HG03432 (cell line): ENCODE data around the gene ENPP4.
"Not testable (repeated sequence)": the region's sequence is repeated elsewhere in the genome, so short reads cannot be mapped to it uniquely, and the experiment has no call there.

ENCODE experiments used
- ATAC-seq: cut with Tn5 transposase; IDR thresholded peaks from one replicate; pipeline ENCODE4 v1.9.1; 2021; ENCODE audit warnings: mild to moderate bottlenecking, moderate library complexity; ENCODE audit not compliant: unreplicated experiment

ENPP4 gene

GRCh38 chr6:46129629-46130511 lies at the start of gene ENPP4:
Gene ENPP4 (plus strand): TSS chr6:46129989. CDS start chr6:46139584, 9,595 bp downstream.
- peak; percentile 97 for ATAC-seq

- ATAC-seq, result no peak
Measured at GRCh38 chr6:46080111-46080510, 49.7 kb upstream of the ENPP4 start.

- not testable (repeated sequence) for ATAC-seq
Measured at GRCh38 chr6:46085688-46086087, 44.1 kb upstream of the ENPP4 start.

DNA sequence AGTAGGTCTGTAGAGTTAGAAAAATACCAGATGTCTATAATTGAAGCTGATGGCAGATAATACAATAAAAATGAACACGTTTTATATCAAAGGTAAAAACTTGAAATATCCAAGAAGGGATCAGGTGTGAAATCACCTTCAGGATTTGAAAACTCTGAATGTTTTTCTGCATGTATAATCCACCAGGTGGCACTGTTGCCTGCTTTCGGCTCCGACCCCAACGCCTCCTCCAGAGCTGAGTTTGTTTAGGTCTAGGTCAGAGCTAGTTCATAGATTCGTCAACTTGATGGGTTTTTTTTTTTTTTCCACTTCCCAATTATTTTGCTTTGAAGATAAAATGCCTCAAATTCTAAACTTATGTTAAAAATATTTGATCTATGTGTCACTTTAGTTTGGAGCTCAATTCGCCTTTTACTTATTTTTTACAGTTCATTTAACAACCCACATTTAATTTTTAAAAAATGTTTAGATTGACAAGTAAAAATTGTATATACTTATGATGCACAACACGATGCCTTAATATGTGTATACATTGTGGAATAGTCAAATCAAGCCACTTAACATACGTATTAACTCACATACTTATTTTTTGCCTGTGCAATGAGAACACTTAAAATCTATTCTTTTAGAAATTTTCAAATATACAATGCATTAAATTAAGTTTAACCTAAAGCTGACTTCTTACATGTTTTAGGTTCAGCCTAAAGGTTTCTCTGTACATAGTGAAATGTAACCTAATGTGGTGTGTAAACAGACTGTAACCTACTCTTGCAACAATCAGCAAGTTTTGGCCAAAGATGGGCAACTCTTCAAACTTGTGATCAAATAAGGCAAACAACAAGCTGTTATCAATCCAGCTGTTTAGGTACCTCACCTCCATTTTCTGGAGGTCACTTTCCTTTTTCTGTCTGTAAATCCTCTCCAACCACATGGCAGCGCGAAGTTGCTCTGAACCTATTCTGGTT lies 39.4 kb upstream of the ENPP4 start:
- no peak for ATAC-seq

DNA sequence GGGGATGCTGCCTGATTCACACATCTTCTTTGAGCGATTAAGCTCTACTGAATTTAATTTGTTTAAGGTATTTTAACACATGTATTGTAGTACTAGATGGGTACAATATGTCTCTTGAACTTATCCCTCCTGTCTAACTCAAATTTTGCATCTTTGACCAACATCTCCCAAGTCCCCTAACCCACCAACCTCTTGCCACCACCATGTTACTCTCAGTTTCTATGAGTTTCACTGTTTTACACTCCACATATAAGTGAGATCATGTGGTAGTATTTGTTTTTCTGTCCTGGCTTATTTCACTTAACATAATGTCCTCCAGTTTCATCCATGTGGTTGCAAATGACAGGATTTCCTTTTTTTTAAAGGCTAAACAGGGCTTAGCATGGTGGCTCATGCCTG lies 38.7 kb upstream of the ENPP4 start:
- ATAC-seq, result no peak

DNA sequence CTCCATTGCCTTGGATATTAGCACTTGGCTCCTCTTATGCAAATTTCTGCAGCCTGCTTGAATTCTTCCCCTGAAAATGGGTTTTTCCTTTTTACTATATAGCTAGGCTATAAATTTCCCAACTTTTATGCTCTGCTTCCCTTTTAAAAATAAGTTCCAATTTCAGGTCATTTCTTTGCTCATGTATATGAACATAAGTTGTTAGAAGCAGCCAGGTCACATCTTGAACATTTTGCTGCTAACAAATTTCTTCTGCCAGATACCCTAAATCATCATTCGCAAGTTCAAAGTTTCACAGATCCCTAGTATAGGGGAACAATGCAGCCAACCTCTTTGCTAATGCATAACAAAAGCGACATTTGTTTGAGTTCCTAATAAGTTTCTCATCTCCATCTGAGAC lies 34.5 kb upstream of the ENPP4 start:
- ATAC-seq, result no peak

GRCh38 chr6:46097366-46097765 lies 32.4 kb upstream of the ENPP4 start:
- no peak for ATAC-seq

DNA sequence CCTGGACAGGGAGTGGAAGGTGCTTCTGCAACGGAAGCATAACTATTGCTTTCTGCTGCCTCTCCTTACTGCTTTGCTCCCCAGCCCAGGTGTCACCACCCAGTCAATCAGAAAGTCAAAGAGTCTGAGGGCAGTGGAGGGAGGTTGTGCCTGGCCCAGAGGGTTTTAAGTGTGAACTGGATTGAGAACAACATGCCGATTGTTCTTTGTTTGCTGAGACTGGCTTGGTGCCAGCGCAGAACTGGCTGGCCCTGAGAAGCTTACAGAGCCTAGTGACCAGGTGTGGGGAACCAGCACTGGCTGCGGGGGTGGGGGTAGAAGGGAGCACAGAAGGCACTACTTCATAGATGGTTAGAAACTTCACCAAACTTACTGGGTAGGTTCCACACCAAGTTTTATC lies 31.1 kb upstream of the ENPP4 start:
- no peak for ATAC-seq

DNA sequence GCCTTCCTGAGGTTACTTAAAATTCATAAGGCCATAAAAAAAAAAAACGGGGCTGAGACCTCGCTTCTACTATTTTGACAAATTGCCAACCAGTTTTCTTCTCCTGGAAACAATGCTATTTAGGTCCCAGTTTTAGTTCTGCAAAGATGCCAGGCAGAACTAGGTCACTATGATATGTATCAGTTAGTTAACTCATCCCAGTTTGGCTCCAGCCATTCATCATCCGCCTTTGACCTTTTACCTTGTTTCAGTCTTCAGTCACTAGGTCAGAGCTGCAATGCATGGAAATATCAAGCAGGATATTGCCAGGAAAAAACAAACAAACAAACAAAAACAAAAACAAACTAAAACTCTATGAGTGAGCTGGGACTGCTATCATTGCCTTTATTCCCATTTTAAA lies 29.8 kb upstream of the ENPP4 start:
- ATAC-seq, result no peak

DNA sequence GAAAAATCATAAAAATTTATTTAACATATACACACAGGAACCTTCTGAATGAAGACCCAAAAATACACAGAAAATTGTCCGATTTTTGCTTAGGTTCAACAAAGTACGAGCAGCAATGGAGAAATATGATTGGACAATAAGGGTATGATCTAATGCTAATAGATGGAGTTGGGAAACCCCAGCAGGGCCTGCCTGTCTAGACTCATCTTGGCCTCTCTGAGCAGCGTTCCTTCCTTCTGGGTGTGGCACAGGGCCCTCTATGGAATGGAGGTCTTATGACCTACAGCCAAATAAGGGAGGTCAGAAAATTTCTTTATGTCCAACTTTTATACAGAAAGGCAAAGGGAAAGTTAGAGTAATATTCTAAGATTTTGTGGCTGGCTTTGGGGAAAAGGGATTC lies 27.7 kb upstream of the ENPP4 start:
- ATAC-seq, result no peak

GRCh38 chr6:46103441-46104115 lies 26.2 kb upstream of the ENPP4 start:
- peak; percentile 16 for ATAC-seq

DNA sequence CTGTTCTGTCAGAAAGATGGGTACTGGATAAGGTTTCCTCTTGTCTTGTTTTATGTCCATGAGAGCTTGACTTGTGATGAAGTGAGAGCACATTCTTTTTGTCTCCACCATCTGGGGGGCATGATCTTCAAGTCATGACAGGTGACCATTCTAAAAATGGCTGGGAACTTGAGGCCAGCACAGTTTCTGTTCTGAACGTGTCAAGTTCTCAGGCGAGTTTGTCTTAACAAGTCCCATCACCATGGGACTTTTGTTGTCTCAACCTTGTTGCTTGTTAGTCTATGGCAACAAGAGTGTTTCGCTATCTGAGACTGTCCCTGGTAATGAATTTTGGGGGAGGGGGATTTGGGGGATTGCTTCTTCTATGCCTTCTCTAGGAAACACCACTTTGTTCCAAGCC lies 25.6 kb upstream of the ENPP4 start:
- peak; percentile 76 for ATAC-seq

DNA sequence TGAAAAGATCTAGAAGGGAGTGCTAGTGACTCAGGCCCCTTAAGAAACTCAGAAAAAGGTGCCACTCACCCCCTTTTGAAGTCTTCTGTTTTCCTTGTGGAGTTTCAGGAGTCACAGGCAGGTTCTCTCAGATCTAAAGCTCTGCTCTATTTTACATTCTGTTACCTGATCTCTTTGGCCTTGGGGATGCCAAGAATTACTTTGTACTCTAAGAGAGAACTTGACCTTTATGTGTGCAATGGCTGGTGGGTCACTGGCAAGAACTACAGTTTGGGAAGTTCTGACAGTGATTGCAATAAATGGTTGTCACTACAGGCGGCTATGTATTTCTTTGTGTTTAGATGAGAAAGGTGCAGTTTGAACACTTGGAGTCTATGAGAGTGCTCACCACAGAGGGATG lies 24.2 kb upstream of the ENPP4 start:
- ATAC-seq, result no peak

DNA sequence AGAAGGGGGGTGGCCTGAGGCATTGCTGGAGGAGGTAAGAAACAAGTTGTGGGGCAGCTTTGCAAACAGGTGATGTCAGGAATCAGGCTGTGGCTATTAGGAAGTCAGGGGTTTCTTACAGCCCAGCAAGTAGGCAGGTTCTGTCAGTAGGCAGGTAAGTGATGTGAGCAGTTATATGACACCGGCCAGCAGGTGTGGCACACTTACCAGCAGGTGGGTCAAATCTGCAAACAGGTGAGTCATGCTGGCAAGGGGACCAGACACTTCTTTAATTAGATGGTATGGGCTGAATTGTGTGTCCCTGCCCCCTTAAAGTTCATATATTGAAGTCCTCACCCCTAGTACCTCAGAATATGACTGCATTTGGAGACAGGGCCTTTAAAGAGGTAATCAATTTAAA lies 16.4 kb upstream of the ENPP4 start:
- ATAC-seq, result no peak

DNA sequence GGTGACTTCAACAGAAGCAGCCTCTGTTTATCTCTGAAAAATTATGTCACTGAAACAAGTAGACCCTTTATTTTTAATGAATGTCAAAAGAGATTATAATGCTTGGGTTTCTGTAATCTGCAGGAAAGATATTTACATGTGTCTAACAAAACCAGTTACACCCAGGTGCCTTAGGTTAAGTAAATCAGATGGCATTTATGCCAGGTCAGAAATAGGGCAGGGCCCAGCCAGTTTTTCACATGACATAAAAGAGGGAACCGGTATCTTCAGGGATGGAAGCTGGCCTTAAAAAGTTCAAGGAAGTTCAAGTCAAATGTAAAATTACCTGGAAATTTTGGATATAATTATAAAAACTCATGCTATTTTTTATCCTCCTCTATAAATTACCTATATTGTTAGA lies 14.2 kb upstream of the ENPP4 start:
- ATAC-seq, result no peak

- ATAC-seq, result peak; percentile 71
Measured at GRCh38 chr6:46116289-46116688, 13.5 kb upstream of the ENPP4 start.

GRCh38 chr6:46118157-46118556 lies 11.6 kb upstream of the ENPP4 start:
- ATAC-seq, result no peak

DNA sequence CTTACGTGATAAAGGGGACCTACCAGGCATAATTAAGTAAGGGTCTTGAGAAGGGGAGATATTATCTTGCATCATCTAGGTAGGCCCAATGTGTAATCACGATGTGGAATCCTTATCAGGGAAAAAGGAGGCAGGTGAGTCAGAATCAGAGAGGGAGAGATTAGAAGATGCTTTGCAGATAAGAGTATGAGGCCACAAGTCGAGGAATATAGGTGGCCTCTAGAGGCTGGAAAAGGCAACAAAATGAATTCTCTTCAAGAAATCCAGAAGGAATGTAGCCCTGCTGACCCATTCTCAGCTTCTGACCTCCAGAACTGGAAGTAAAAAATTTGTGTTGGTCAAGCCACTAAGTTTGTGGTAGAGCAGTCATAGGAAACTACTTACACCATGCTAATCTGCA lies 11.0 kb upstream of the ENPP4 start:
- no peak for ATAC-seq

DNA sequence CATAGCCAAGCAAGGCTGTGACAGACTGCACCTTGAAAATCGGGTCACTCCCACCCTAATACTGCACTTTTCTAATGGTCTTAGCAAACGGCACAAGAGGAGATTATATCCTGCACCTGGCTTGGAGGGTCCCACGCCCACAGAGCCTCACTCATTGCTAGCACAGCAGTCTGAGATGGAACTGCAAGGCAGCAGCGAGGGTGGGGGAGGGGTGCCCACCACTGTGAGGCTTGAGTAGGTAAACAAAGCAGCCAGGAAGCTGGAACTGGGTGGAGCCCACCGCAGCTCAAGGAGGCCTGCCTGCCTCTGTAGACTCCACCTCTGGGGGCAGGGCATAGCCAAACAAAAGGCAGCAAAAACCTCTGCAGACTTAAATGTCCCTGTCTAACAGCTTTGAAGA lies 10.1 kb upstream of the ENPP4 start:
- not testable (repeated sequence) for ATAC-seq

DNA sequence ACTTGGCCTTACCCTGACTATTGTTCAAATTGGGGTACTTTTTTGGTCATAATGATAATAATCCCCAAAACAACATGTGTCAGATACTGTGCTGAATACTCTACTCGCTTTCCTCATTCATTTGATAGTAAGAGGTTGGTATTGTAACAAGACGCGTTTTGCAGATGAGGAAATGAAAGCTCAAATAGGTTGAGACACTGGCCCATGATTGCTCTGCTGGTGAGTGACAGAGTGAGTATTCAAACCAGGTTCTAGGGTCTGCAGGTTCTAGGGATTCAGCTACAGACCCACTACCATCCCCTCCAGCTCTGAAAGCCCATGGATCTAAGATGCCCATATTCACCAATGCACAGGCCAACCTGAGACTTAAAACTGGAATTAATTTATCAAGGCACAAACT lies 1.3 kb upstream of the ENPP4 start:
- peak; percentile 30 for ATAC-seq

- ATAC-seq, result peak; percentile 6
Measured at GRCh38 chr6:46129291-46129628, 529 bp upstream of the ENPP4 start.
